ENCODE measurements around the gene TECTA. TPM values are rescaled to one million over a fixed set of nuclear protein-coding genes. Genes with fewer than 3 reads are reported as not detected.

The TECTA gene
- total RNA-seq, 4 donors from 2014 or later: 0.49 to 1.4 (median 0.71) TPM

- TF ChIP-seq CTCF (IDR thresholded peaks at IDR 0.05; ENCODE audit: low read depth): no peak
These were observed 29.1 kb upstream of the TECTA start for GRCh38 chr11:121071846-121072450.

GRCh38 chr11:121081321-121081720, 19.7 kb upstream of the TECTA start:
- TF ChIP-seq CTCF (IDR thresholded peaks at IDR 0.05; ENCODE audit: low read depth): no peak

- no peak for TF ChIP-seq CTCF (IDR thresholded peaks at IDR 0.05; ENCODE audit: low read depth)
These were observed 18.8 kb upstream of the TECTA start for GRCh38 chr11:121082219-121082618.

GRCh38 chr11:121082670-121083069, 18.4 kb upstream of the TECTA start:
- TF ChIP-seq CTCF (IDR thresholded peaks at IDR 0.05; ENCODE audit: low read depth): no peak

- TF ChIP-seq CTCF (IDR thresholded peaks at IDR 0.05; ENCODE audit: low read depth): no peak
These were observed 14.2 kb upstream of the TECTA start for GRCh38 chr11:121086866-121087265.

- no peak for TF ChIP-seq CTCF (IDR thresholded peaks at IDR 0.05; ENCODE audit: low read depth)
These were observed 11.5 kb upstream of the TECTA start for GRCh38 chr11:121089566-121089965.

- no peak for TF ChIP-seq CTCF (IDR thresholded peaks at IDR 0.05; ENCODE audit: low read depth)
These were observed 10.8 kb upstream of the TECTA start for GRCh38 chr11:121090145-121090721.
